Peyer's patch (tissue), 4 donors: ENCODE measurements around the gene DLGAP5. TPM values are rescaled to one million over a fixed set of nuclear protein-coding genes. Genes with fewer than 3 reads are reported as not detected.

Experiments
- DNase-seq, 3 donors: peaks; one replicate each; pipeline ENCODE4 v3.0.0-alpha.2; 2017 to 2019
- H3K27ac ChIP-seq, 4 donors: fragments of 200-600 bp; sonication (generic); one replicate each; pipeline ENCODE4 v1.5.1; 2016 to 2019
- H3K27me3 ChIP-seq, 2 donors: fragments of 200-600 bp; sonication (generic); one replicate each; pipeline ENCODE4 v1.5.1; 2019
- H3K36me3 ChIP-seq, 3 donors: fragments of 200-600 bp; sonication (generic); one replicate each; pipeline ENCODE4 v1.5.1; 2016 to 2019
- H3K4me1 ChIP-seq, 4 donors: fragments of 200-600 bp; sonication (generic); one replicate each; pipeline ENCODE4 v1.5.1; 2016 to 2019
- H3K4me3 ChIP-seq, 4 donors: fragments of 200-600 bp; sonication (generic); 1 replicate in 3 of 4; 2 replicates in 1 of 4; pipeline ENCODE4 v1.5.1; 2016 to 2019; ENCODE audit warnings: mild to moderate bottlenecking in 1 of 4
- H3K9me3 ChIP-seq, 4 donors: fragments of 200-600 bp; sonication (generic); one replicate each; pipeline ENCODE4 v1.5.1; 2016 to 2019; ENCODE audit warnings: mild to moderate bottlenecking in 1 of 4
- CTCF ChIP-seq, 6 experiments: fragments of 450-650 bp in 4 of 6; fragments of 200-600 bp in 2 of 6; sonication (generic) in 1 of 6; IDR thresholded peaks; one replicate each; pipeline ENCODE4 v1.5.1; 2017 to 2019; ENCODE audit warnings: antibody characterized with exemption in 6 of 6, mild to moderate bottlenecking in 3 of 6, moderate library complexity in 1 of 6
- POLR2A ChIP-seq, 2 donors: fragments of 450-650 bp; IDR thresholded peaks; one replicate each; pipeline ENCODE4 v1.5.1; 2017; ENCODE audit warnings: antibody characterized with exemption in 2 of 2, mild to moderate bottlenecking in 2 of 2, moderate library complexity in 2 of 2
- total RNA-seq, 4 donors: library from RNA; depleted of rRNA; stranded (reverse); fragments of >200 nt; gene quantifications; one replicate each; pipeline ENCODE4 v1.1.0, GENCODE V29; 2016

DLGAP5 gene
- total RNA-seq, 4 donors from 2014 or later: 2.1 to 9.9 (median 4.4) TPM

GRCh38 chr14:55128386-55129085 lies 62.8 kb downstream of the DLGAP5 start:
- TF ChIP-seq CTCF (IDR thresholded peaks at IDR 0.05): no peak
- TF ChIP-seq POLR2A (IDR thresholded peaks at IDR 0.05): no peak
- H3K36me3 ChIP-seq: peaks cover 0 to 10% (median 0%) of the 10 kb centered on the region in 3 donors
- H3K9me3 ChIP-seq: no peaks in the 10 kb centered on the region
- H3K4me3 ChIP-seq: peak overlapping the region; percentile 68 to 96 (median 80)
- H3K4me1 ChIP-seq: peaks cover 0 to 47% (median 13%) of the 10 kb centered on the region in 4 donors
- no peak for DNase-seq
- no peaks in the 10 kb centered on the region for H3K27me3 ChIP-seq
- peak overlapping the region; percentile 83 to 99 (median 94) for H3K27ac ChIP-seq

DNA sequence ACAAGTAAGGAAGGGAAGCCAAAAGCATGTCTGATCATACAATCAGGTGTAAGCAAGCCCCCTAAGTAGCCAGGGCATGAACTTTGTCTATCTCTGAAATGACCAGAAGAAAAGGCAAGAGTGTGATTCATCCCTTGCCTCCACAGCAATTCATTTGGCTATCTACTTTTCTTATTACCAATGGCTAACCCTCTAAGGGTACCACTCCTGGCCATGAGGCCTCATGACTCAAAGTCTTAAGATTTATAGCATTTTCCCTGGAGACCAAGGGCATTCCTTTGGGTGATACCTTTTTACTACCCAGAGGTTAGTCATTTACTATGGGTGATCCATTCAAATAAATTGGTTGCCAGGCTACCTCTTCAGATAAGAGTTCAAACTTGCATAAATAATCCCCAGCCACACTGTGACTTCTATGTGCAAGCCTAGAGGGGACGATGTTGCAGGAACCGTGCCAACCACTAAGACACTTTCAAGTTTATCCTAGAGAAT lies 63.9 kb downstream of the DLGAP5 start:
- Histone ChIP-seq H3K27ac (peak overlapping the region in 3 of 4 donors; percentile 90 to 99 (median 97)), H3K9me3 (no peaks in the 10 kb centered on the region), H3K4me1 (peaks cover 6 to 45% (median 16%) of the 10 kb centered on the region in 4 donors), H3K27me3 (no peaks in the 10 kb centered on the region), H3K4me3 (no peak overlapping the region), H3K36me3 (no peaks in the 10 kb centered on the region)
- DNase-seq: peak in 1 of 3 donors; percentile 75
- TF ChIP-seq POLR2A (IDR thresholded peaks at IDR 0.05) (peak in 1 of 2 donors; percentile 38), CTCF (IDR thresholded peaks at IDR 0.05) (peak in 1 of 6 experiments; percentile 18)

DNA sequence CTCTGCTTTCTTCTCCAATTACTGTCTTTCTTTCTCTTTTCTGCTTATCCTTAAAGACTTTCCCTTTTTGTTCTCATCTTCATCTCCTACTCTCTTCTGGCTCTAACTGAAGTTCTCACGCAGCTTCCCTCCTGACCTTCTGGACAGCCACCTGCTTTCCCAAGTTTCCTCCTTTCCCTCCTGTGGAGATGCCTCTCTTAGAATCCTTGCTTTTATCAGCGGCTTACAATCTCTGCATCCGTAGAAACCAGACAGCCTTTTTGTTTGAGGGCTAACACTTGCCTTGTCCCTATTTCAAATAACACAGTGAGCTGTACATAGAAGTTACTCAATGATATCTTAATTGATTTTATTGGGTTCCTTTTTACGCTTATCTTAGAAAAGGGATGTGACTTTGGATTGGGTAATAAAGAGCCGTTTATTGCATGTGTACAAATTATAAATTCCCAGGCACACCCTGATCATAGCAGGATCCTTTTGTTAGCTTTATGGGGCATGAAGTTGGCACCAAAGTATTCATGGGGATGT lies 64.4 kb downstream of the DLGAP5 start:
- no peak for DNase-seq
- Histone ChIP-seq H3K27me3 (no peaks in the 10 kb centered on the region), H3K36me3 (no peaks in the 10 kb centered on the region), H3K27ac (peak overlapping the region in 3 of 4 donors; percentile 90 to 99 (median 97)), H3K4me3 (peak overlapping the region in 1 of 4 donors; percentile 2), H3K4me1 (peaks cover 6 to 47% (median 16%) of the 10 kb centered on the region in 4 donors), H3K9me3 (no peaks in the 10 kb centered on the region)
- TF ChIP-seq CTCF (IDR thresholded peaks at IDR 0.05) (no peak), POLR2A (IDR thresholded peaks at IDR 0.05) (peak in 1 of 2 donors; percentile 33)

DNA sequence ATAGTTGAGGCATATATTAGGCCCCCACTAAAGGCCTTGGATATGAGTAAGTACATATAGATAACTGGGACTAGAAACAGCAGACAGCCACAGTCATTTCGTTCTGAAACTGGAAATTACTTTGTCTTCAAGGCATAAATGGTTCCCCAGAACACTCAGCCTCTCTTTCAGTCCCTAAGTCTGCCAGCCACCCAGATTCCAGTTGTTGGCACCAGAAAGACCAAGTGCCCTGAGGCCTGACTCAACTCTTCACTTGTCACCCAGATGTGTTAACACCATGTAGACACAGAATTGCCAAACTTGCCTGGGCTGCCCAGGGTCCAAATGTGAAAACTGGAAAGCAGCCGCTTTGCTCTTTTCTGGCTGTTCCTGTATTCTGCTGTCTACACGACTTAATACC lies 65.4 kb downstream of the DLGAP5 start:
- Histone ChIP-seq H3K4me3 (no peak overlapping the region), H3K36me3 (no peaks in the 10 kb centered on the region), H3K9me3 (no peaks in the 10 kb centered on the region), H3K27me3 (no peaks in the 10 kb centered on the region), H3K27ac (peak overlapping the region in 3 of 4 donors; percentile 67 to 97 (median 79)), H3K4me1 (peaks cover 6 to 47% (median 16%) of the 10 kb centered on the region in 4 donors)
- no peak for DNase-seq
- no peak for TF ChIP-seq CTCF (IDR thresholded peaks at IDR 0.05)
- TF ChIP-seq POLR2A (IDR thresholded peaks at IDR 0.05): no peak

GRCh38 chr14:55125403-55125802 lies 66.0 kb downstream of the DLGAP5 start:
- Histone ChIP-seq H3K4me1 (peaks cover 7 to 54% (median 16%) of the 10 kb centered on the region in 4 donors), H3K9me3 (no peaks in the 10 kb centered on the region), H3K4me3 (no peak overlapping the region), H3K27ac (peak overlapping the region in 3 of 4 donors; percentile 67 to 97 (median 79)), H3K36me3 (no peaks in the 10 kb centered on the region), H3K27me3 (no peaks in the 10 kb centered on the region)
- DNase-seq: peak in 2 of 3 donors; percentile 71 to 86
- TF ChIP-seq CTCF (IDR thresholded peaks at IDR 0.05): no peak
- peak; percentile 53 to 80 for TF ChIP-seq POLR2A (IDR thresholded peaks at IDR 0.05)
